GM12878 (cell line): ENCODE measurements around the gene PIP5K1A. TPM values are rescaled to one million over a fixed set of nuclear protein-coding genes. Genes with fewer than 3 reads are reported as not detected.

Experiments
- BMI1 ChIP-seq: fragments of 450-650 bp; IDR thresholded peaks from 2 replicates; pipeline ENCODE4 v1.6.1; 2016; ENCODE audit warnings: mild to moderate bottlenecking, moderate library complexity, borderline replicate concordance
- CBFB ChIP-seq: IDR thresholded peaks from 2 replicates; pipeline ENCODE4 v1.6.1; 2016; ENCODE audit warnings: antibody characterized with exemption, low read depth
- KLF5 ChIP-seq: fragments of 450-650 bp; IDR thresholded peaks from 2 replicates; pipeline ENCODE4 v1.6.1; 2014; ENCODE audit warnings: mild to moderate bottlenecking; ENCODE audit not compliant: partially characterized antibody
- MEF2B ChIP-seq: fragments of 450-650 bp; IDR thresholded peaks from 2 replicates; pipeline ENCODE4 v1.6.1; 2018; ENCODE audit warnings: mild to moderate bottlenecking, moderate library complexity; ENCODE audit not compliant: partially characterized antibody, poor library complexity, severe bottlenecking
- NR2C2 ChIP-seq: IDR thresholded peaks from 2 replicates; pipeline ENCODE4 v1.6.1; 2011; ENCODE audit warnings: borderline replicate concordance, low read depth; ENCODE audit not compliant: control insufficient read depth, insufficient read length
- RCOR1 ChIP-seq: conservative IDR thresholded peaks from 2 replicates; pipeline ENCODE4 v1.6.1; 2012; ENCODE audit warnings: low read depth, low read length, improper control_type of control experiment
- RELB ChIP-seq: fragments of 450-650 bp; IDR thresholded peaks from 2 replicates; pipeline ENCODE4 v1.6.1; 2017; ENCODE audit warnings: low read depth, mild to moderate bottlenecking, moderate library complexity
- SKIL ChIP-seq: fragments of 450-650 bp; IDR thresholded peaks from 2 replicates; pipeline ENCODE4 v1.6.1; 2017; ENCODE audit warnings: mild to moderate bottlenecking, low read depth, inconsistent platforms; ENCODE audit not compliant: poor library complexity, severe bottlenecking
- SUPT20H ChIP-seq: IDR thresholded peaks from 2 replicates; pipeline ENCODE4 v1.6.1; 2011; ENCODE audit warnings: low read depth, mild to moderate bottlenecking, low read length, moderate library complexity, borderline replicate concordance; ENCODE audit not compliant: control insufficient read depth
- TAF1 ChIP-seq: IDR thresholded peaks from 2 replicates; pipeline ENCODE4 v1.6.1; 2011; ENCODE audit warnings: mild to moderate bottlenecking, low read depth, low read length, borderline replicate concordance
- TCF3 ChIP-seq: IDR thresholded peaks from 2 replicates; pipeline ENCODE4 v1.6.1; 2012; ENCODE audit warnings: low read depth, mild to moderate bottlenecking, low read length, borderline replicate concordance; ENCODE audit not compliant: insufficient read depth
- WRNIP1 ChIP-seq: IDR thresholded peaks from 2 replicates; pipeline ENCODE4 v1.6.1; 2011; ENCODE audit warnings: low read depth, low read length, improper control_type of control experiment, borderline replicate concordance
- ZBTB11 ChIP-seq: fragments of 450-650 bp; formaldehyde crosslinking; IDR thresholded peaks from 2 replicates; pipeline ENCODE4 v1.5.0; 2022; ENCODE audit warnings: mild to moderate bottlenecking, missing genetic modification characterization
- ZBTB40 ChIP-seq: fragments of 450-650 bp; IDR thresholded peaks from 2 replicates; pipeline ENCODE4 v1.6.1; 2016; ENCODE audit warnings: mild to moderate bottlenecking, moderate library complexity, borderline replicate concordance
- ZNF207 ChIP-seq: fragments of 450-650 bp; IDR thresholded peaks from 2 replicates; pipeline ENCODE4 v1.6.1; 2014; ENCODE audit warnings: antibody characterized with exemption, mild to moderate bottlenecking, borderline replicate concordance
- ZNF384 ChIP-seq: IDR thresholded peaks from 2 replicates; pipeline ENCODE4 v1.6.1; 2012; ENCODE audit warnings: low read depth, mild to moderate bottlenecking, low read length, improper control_type of control experiment, borderline replicate concordance
- polyA plus RNA-seq, 11 experiments: library from polyadenylated mRNA; depleted of rRNA in 4 of 11; unstranded in 6 of 11; stranded (reverse) in 5 of 11; fragments of >200 nt; fragmentation: Nextera tagmentation in 4 of 11; fragmentation: Illumina TruSeq in 1 of 11; extraction: Ambion mirVana in 4 of 11; extraction: Trizol in 1 of 11; gene quantifications; 1 replicate in 1 of 11; 2 replicates in 10 of 11; pipeline versions ENCODE4 v1.2.1 to v1.2.3, GENCODE V29; 2011 to 2016; ENCODE audit warnings: inconsistent platforms in 2 of 11, missing spikeins in 2 of 11, low read depth in 1 of 11
- total RNA-seq, 4 experiments: library from RNA; depleted of rRNA in 3 of 4; stranded (reverse); fragments of >200 nt in 3 of 4; fragmentation: Illumina TruSeq in 1 of 4; extraction: Trizol in 1 of 4; gene quantifications; 2 replicates each; pipeline versions ENCODE4 v1.2.1 to v1.2.3, GENCODE V29; 2013 to 2021

Gene PIP5K1A
- total and polyA plus RNA-seq, 10 of the 15 experiments (the other 5 are each of a cell fraction or from before 2014, with no cell fraction given) = 4.5 to 114 (median 51.5) TPM

- peak; percentile 82; the same call in 1 of the 2 replicates for TF ChIP-seq ZBTB40
- TF ChIP-seq MEF2B = peak; percentile 49
- TF ChIP-seq ZNF384 = peak; percentile 25; the same call in 1 of the 2 replicates
- TF ChIP-seq TAF1 = peak; percentile 94
- TF ChIP-seq CBFB = peak; percentile 90
- TF ChIP-seq RCOR1 = peak; percentile 79; the same call in 1 of the 2 replicates
- peak; percentile 66 for TF ChIP-seq SKIL
- peak; percentile 96 for TF ChIP-seq NR2C2
- no peak for TF ChIP-seq SUPT20H
- TF ChIP-seq ZNF207 = peak; percentile 93
- 0 out of 2 replicates have a peak, but pooled peaks have one; percentile 55 for TF ChIP-seq WRNIP1
- TF ChIP-seq KLF5 = peak; percentile 82
- no peak for TF ChIP-seq ZBTB11 (CRISPR knock-in tag)
- peak; percentile 99 for TF ChIP-seq RELB
- no peak for TF ChIP-seq BMI1
- TF ChIP-seq TCF3 = peak; percentile 91
Measured at GRCh38 chr1:151189637-151190445, 8.5 kb upstream of the PIP5K1A start, which contains the start of gene VPS72 (continued).
